ENCODE measurements around the gene ADAMTS2.

ADAMTS2 gene

DNA sequence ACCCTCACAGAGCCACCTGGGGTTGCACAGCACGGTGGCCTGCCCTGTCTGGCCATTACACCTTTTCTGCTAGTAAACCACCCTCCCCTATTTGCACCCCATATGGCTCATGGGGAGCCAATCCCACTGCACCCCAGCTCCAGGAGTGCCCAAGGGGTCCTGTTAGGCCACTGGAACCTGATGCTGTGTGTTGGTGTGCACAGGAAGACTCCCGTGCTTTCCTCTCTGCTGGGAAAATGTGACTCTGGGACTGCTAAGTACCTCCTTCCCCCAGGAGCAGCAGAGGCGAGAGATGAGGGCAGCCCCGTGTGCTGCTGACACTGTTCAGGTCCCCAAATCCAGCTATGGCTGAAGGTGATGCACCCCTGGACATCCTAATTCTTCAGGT lies 126.3 kb downstream of the ADAMTS2 start:
- TF ChIP-seq TEAD4 (IDR thresholded peaks at IDR 0.05) = no peak
- TF ChIP-seq, protein P1, sequence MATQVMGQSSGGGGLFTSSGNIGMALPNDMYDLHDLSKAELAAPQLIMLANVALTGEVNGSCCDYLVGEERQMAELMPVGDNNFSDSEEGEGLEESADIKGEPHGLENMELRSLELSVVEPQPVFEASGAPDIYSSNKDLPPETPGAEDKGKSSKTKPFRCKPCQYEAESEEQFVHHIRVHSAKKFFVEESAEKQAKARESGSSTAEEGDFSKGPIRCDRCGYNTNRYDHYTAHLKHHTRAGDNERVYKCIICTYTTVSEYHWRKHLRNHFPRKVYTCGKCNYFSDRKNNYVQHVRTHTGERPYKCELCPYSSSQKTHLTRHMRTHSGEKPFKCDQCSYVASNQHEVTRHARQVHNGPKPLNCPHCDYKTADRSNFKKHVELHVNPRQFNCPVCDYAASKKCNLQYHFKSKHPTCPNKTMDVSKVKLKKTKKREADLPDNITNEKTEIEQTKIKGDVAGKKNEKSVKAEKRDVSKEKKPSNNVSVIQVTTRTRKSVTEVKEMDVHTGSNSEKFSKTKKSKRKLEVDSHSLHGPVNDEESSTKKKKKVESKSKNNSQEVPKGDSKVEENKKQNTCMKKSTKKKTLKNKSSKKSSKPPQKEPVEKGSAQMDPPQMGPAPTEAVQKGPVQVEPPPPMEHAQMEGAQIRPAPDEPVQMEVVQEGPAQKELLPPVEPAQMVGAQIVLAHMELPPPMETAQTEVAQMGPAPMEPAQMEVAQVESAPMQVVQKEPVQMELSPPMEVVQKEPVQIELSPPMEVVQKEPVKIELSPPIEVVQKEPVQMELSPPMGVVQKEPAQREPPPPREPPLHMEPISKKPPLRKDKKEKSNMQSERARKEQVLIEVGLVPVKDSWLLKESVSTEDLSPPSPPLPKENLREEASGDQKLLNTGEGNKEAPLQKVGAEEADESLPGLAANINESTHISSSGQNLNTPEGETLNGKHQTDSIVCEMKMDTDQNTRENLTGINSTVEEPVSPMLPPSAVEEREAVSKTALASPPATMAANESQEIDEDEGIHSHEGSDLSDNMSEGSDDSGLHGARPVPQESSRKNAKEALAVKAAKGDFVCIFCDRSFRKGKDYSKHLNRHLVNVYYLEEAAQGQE (IDR thresholded peaks at IDR 0.05; ENCODE audit: low read depth) = no peak
- no peak for TF ChIP-seq FOXM1 (IDR thresholded peaks at IDR 0.05; ENCODE audit: borderline replicate concordance, low read depth)
- TF ChIP-seq, protein P2, sequence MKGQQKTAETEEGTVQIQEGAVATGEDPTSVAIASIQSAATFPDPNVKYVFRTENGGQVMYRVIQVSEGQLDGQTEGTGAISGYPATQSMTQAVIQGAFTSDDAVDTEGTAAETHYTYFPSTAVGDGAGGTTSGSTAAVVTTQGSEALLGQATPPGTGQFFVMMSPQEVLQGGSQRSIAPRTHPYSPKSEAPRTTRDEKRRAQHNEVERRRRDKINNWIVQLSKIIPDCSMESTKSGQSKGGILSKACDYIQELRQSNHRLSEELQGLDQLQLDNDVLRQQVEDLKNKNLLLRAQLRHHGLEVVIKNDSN (IDR thresholded peaks at IDR 0.05) = no peak
- no peak for TF ChIP-seq TAF1 (IDR thresholded peaks at IDR 0.05; ENCODE audit: low read depth)
- no peak for TF ChIP-seq ZBTB7A (IDR thresholded peaks at IDR 0.05; ENCODE audit: low read depth)
- TF ChIP-seq YY1 (IDR thresholded peaks at IDR 0.05; ENCODE audit: low read depth) = no peak
- no peak for TF ChIP-seq TCF12 (IDR thresholded peaks at IDR 0.05; ENCODE audit: low read depth)
- no peak for TF ChIP-seq EP300 (IDR thresholded peaks at IDR 0.05; ENCODE audit: borderline replicate concordance)
- no peak for TF ChIP-seq CREB1 (IDR thresholded peaks at IDR 0.05; ENCODE audit: low read depth)
- no peak for TF ChIP-seq RAD21 (IDR thresholded peaks at IDR 0.05; ENCODE audit: low read depth)
- no peak for TF ChIP-seq EGR1 (IDR thresholded peaks at IDR 0.05)
- TF ChIP-seq CEBPB (IDR thresholded peaks at IDR 0.05) = no peak
- no peak for TF ChIP-seq NFIC (IDR thresholded peaks at IDR 0.05)
- TF ChIP-seq, protein P3, sequence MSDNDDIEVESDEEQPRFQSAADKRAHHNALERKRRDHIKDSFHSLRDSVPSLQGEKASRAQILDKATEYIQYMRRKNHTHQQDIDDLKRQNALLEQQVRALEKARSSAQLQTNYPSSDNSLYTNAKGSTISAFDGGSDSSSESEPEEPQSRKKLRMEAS (IDR thresholded peaks at IDR 0.05) = no peak

DNA sequence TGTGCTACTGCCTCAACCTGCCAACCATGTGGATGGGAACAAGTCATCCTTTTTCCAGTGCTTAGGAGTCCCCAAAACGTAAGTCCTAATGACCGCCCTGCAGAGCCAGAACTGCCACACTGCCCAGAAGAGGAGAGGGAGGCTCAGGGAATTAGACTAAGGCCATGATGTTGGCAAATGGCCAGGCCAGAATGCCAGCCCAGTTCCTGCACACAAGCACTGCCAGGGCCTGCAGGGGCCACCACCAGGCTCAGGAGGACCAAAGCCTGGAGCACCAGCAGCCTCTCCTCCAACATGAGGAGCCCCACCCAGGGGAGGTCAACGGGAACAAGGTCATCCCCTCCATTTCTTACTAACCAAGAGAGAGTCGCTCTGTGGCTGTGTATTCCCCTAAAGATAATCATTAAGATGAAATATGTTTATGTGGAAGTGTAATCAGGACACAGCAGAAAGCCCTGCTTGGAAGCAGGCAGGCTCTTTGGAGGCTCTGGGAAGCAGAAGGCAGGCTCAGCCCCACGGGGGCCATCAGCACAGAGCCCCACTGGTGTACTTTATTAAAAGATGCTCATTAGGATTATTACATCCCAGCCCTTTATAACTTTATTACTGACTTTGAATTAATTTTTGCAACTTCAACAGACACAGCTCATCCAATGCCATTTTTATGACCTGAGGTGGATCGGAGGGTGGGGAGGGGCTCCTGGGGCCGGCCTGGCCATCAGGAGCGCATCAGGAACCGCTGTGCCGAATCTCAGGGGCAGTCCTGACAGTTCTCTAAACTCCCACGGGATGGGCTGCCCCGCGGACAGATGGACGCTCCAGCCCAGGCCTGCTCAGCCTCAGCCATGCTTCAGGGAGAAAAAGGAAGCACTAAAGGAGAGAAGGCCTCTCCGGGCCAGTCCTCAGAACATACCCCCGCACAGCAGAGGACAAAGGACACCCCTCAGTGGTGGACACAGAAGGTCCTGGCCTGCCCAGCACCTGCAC lies 127.0 kb downstream of the ADAMTS2 start:
- TF ChIP-seq, protein P1 (IDR thresholded peaks at IDR 0.05; ENCODE audit: low read depth) = no peak
- no peak for TF ChIP-seq TCF12 (IDR thresholded peaks at IDR 0.05; ENCODE audit: low read depth)
- no peak for TF ChIP-seq TAF1 (IDR thresholded peaks at IDR 0.05; ENCODE audit: low read depth)
- no peak for TF ChIP-seq TEAD4 (IDR thresholded peaks at IDR 0.05)
- TF ChIP-seq CREB1 (IDR thresholded peaks at IDR 0.05; ENCODE audit: low read depth) = no peak
- TF ChIP-seq NFIC (IDR thresholded peaks at IDR 0.05) = no peak
- TF ChIP-seq, protein P2 (IDR thresholded peaks at IDR 0.05) = no peak
- no peak for TF ChIP-seq EP300 (IDR thresholded peaks at IDR 0.05; ENCODE audit: borderline replicate concordance)

DNA sequence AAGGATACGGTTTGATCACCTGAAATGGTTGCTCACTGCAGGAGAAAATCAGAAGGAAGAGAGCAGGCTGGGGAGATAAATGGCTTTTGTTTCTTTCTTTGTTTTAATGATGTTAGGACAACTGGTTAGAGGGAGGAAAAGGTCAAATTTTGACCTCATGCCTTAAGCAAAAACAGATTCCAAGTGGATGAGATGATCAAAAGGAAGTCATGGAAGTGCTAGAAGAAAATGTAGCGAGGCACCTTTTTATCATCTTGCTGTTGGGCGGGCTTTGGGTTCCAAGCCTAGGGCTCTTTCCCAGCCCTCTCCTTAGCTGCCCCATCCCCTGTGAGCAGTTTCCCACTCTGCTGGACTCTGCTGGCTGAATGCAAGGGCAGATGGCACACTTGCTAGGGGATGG lies 127.9 kb downstream of the ADAMTS2 start:
- no peak for TF ChIP-seq TCF12 (IDR thresholded peaks at IDR 0.05; ENCODE audit: low read depth)

DNA sequence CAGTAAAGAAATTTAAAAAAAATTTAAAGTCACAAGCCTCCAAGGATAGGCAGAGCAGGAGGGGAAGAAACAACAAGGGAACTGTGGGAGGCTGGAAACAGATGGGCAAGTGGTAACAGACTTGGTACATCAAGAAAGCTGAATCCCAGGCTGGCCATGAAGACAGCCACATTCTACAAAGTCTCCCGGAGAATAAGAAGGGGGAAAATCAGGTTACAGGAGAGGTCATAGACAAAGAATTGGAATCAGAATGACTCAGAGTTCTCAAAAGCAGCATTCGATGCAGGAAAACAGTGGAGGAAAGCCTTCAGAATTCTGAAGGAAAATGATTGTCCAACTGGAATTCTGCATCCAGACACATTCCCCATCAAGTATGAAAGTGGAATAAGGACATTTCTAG lies 129.7 kb downstream of the ADAMTS2 start:
- no peak for TF ChIP-seq TAF1 (IDR thresholded peaks at IDR 0.05; ENCODE audit: low read depth)
- no peak for TF ChIP-seq RAD21 (IDR thresholded peaks at IDR 0.05; ENCODE audit: low read depth)
- TF ChIP-seq, protein P3 (IDR thresholded peaks at IDR 0.05) = no peak
- no peak for TF ChIP-seq NFIC (IDR thresholded peaks at IDR 0.05)
- no peak for TF ChIP-seq TCF12 (IDR thresholded peaks at IDR 0.05; ENCODE audit: low read depth)
- TF ChIP-seq TEAD4 (IDR thresholded peaks at IDR 0.05) = no peak
- TF ChIP-seq CREB1 (IDR thresholded peaks at IDR 0.05; ENCODE audit: low read depth) = no peak
- TF ChIP-seq, protein P2 (IDR thresholded peaks at IDR 0.05) = no peak
- no peak for TF ChIP-seq EP300 (IDR thresholded peaks at IDR 0.05; ENCODE audit: borderline replicate concordance)
- no peak for TF ChIP-seq ZBTB7A (IDR thresholded peaks at IDR 0.05; ENCODE audit: low read depth)
- TF ChIP-seq, protein P1 (IDR thresholded peaks at IDR 0.05; ENCODE audit: low read depth) = no peak
- TF ChIP-seq EGR1 (IDR thresholded peaks at IDR 0.05) = no peak
- no peak for TF ChIP-seq YY1 (IDR thresholded peaks at IDR 0.05; ENCODE audit: low read depth)
- no peak for TF ChIP-seq CEBPB (IDR thresholded peaks at IDR 0.05)
